ENCODE data around the gene SPARCL1. TPM values are rescaled to one million over a fixed set of nuclear protein-coding genes. Genes with fewer than 3 reads are reported as not detected.
"Not testable (repeated sequence)": the region's sequence is repeated elsewhere in the genome, so short reads cannot be mapped to it uniquely, and the experiment has no call there.

The SPARCL1 gene
- polyA plus RNA-seq, 2 of the 4 experiments (the other 2 are of a cell fraction), result not detected

- Histone ChIP-seq H3K4me1 (no peaks in the 10 kb centered on the region), H3K27ac (no peak overlapping the region), H3K4me2 (no peak overlapping the region), H3K4me3 (no peak overlapping the region), H3K9me3 (no peaks in the 10 kb centered on the region)
- DNase-seq (ENCODE audit: low read depth in 1 of 2, low spot score in 1 of 2) (no peak), ATAC-seq (no peak), FAIRE-seq (no peak)
- POLR2A ChIA-PET, result no interaction called here
- TF ChIP-seq ESRRA (IDR thresholded peaks at IDR 0.05; ENCODE audit: borderline replicate concordance, low read length), result no peak
- TF ChIP-seq CHD2 (IDR thresholded peaks at IDR 0.05; ENCODE audit: low read length, partially characterized antibody), result no peak
- TF ChIP-seq PBX3 (IDR thresholded peaks at IDR 0.05), result no peak
- no peak for TF ChIP-seq CBX8 (IDR thresholded peaks at IDR 0.05)
- TF ChIP-seq GATA3 (IDR thresholded peaks at IDR 0.05; ENCODE audit: borderline replicate concordance), result no peak
- TF ChIP-seq CEBPB (IDR thresholded peaks at IDR 0.05), result no peak
- no peak for TF ChIP-seq BHLHE40 (IDR thresholded peaks at IDR 0.05; ENCODE audit: low read depth, low read length)
- no peak for TF ChIP-seq ATOH8 (CRISPR knock-in tag; IDR thresholded peaks at IDR 0.05; ENCODE audit: low read depth)
- no peak for TF ChIP-seq HMGXB4 (CRISPR knock-in tag; IDR thresholded peaks at IDR 0.05; ENCODE audit: borderline replicate concordance)
- no peak for TF ChIP-seq RNF2 (IDR thresholded peaks at IDR 0.05; ENCODE audit: borderline replicate concordance, low read depth)
- 81% methylated on average over 3 of the region's 3 CpGs for WGBS (ENCODE audit: missing lambda C conversion rate)
- CTCF ChIA-PET, result no interaction called here
Observed at GRCh38 chr4:87493115-87493514, 36.1 kb downstream of the SPARCL1 start.

GRCh38 chr4:87491851-87492250 is 37.3 kb downstream of the SPARCL1 start:
- FAIRE-seq; H3K4me1 ChIP-seq; H3K4me3 ChIP-seq; H3K4me2 ChIP-seq; H3K9me3 ChIP-seq; DNase-seq (ENCODE audit: low read depth in 1 of 2, low spot score in 1 of 2); ATAC-seq; CTCF ChIA-PET; H3K27ac ChIP-seq; POLR2A ChIA-PET: not testable (repeated sequence)
- WGBS (ENCODE audit: missing lambda C conversion rate), result 70% methylated on average over 2 of the region's 2 CpGs

GRCh38 chr4:87491436-87491835 is 37.7 kb downstream of the SPARCL1 start:
- Histone ChIP-seq H3K27ac (no peak overlapping the region), H3K4me1 (no peaks in the 10 kb centered on the region), H3K9me3 (no peaks in the 10 kb centered on the region), H3K4me2 (no peak overlapping the region), H3K4me3 (no peak overlapping the region)
- ChIA-PET POLR2A (no interaction called here), CTCF (interaction anchor here (0.5 to 0.6 kb wide), 2 partner anchors 17 to 203 kb away, joined by 3 read pairs; no protein-coding TSS in a partner anchor)
- TF ChIP-seq CTCF (IDR thresholded peaks at IDR 0.05), result no peak
- no peak for TF ChIP-seq USF2 (IDR thresholded peaks at IDR 0.05)
- TF ChIP-seq SREBF2 (IDR thresholded peaks at IDR 0.05), result no peak
- TF ChIP-seq NFE2L2 (conservative IDR thresholded peaks at IDR 0.05; ENCODE audit: low read length), result no peak
- TF ChIP-seq ZC3H11A (IDR thresholded peaks at IDR 0.05), result no peak
- no peak for TF ChIP-seq GATA3 (IDR thresholded peaks at IDR 0.05; ENCODE audit: borderline replicate concordance)
- no peak for TF ChIP-seq ATOH8 (CRISPR knock-in tag; IDR thresholded peaks at IDR 0.05; ENCODE audit: low read depth)
- TF ChIP-seq HOXB5 (CRISPR knock-in tag; IDR thresholded peaks at IDR 0.05), result no peak
- no peak for TF ChIP-seq RARB (CRISPR knock-in tag; IDR thresholded peaks at IDR 0.05)
- TF ChIP-seq MAX (IDR thresholded peaks at IDR 0.05), result no peak
- TF ChIP-seq HDAC2 (IDR thresholded peaks at IDR 0.05), result no peak
- TF ChIP-seq ZSCAN20 (CRISPR knock-in tag; IDR thresholded peaks at IDR 0.05), result no peak
- no peak for TF ChIP-seq FOSL2 (IDR thresholded peaks at IDR 0.05)
- no peak for TF ChIP-seq FOSL2 (CRISPR knock-in tag; IDR thresholded peaks at IDR 0.05)
- TF ChIP-seq KDM5A (IDR thresholded peaks at IDR 0.05), result no peak
- TF ChIP-seq SMC3 (IDR thresholded peaks at IDR 0.05), result no peak
- no peak for TF ChIP-seq EHMT2 (IDR thresholded peaks at IDR 0.05; ENCODE audit: low read depth)
- FAIRE-seq (no peak), ATAC-seq (no peak), DNase-seq (ENCODE audit: low read depth in 1 of 2, low spot score in 1 of 2) (no peak)
- 34% methylated on average over 2 of the region's 2 CpGs for WGBS (ENCODE audit: missing lambda C conversion rate)

All from A549 (cell line).